GM23338 (cell line): ENCODE measurements around the gene FOXN1. TPM values are rescaled to one million over a fixed set of nuclear protein-coding genes. Genes with fewer than 3 reads are reported as not detected.

Experiments used
- ATAC-seq: fragments of 200-7000 bp; cut with Tn5 transposase; 3 replicates; pipeline ENCODE4 v1.9.1; 2020
- DNase-seq: peaks from one replicate; pipeline ENCODE4 v3.0.0-alpha.2; 2015; ENCODE audit warnings: low spot score
- H2AFZ ChIP-seq: fragments of 200-600 bp; sonication (generic); 2 replicates; pipeline ENCODE4 v1.8.0; 2016; ENCODE audit warnings: antibody characterized with exemption, mild to moderate bottlenecking, moderate library complexity
- H3F3A ChIP-seq: fragments of 200-600 bp; sonication (generic); replicated peaks from 2 replicates; pipeline ENCODE4 v1.8.0; 2017; ENCODE audit warnings: antibody characterized with exemption, mixed run types, low read depth
- H3K27ac ChIP-seq: fragments of 200-600 bp; sonication (generic); 2 replicates; pipeline ENCODE4 v1.6.1; 2016; ENCODE audit warnings: low read depth
- H3K27me3 ChIP-seq: fragments of 200-600 bp; sonication (generic); 2 replicates; pipeline ENCODE4 v1.8.0; 2016; ENCODE audit warnings: mild to moderate bottlenecking, mixed run types, moderate library complexity; ENCODE audit not compliant: insufficient read depth
- H3K36me3 ChIP-seq: fragments of 200-600 bp; sonication (generic); 2 replicates; pipeline ENCODE4 v1.8.0; 2016; ENCODE audit warnings: mild to moderate bottlenecking; ENCODE audit not compliant: insufficient read depth
- H3K4me1 ChIP-seq: fragments of 200-600 bp; sonication (generic); 2 replicates; pipeline ENCODE4 v1.8.0; 2016; ENCODE audit warnings: mild to moderate bottlenecking, moderate library complexity; ENCODE audit not compliant: insufficient read depth
- H3K4me2 ChIP-seq: fragments of 200-600 bp; sonication (generic); 2 replicates; pipeline ENCODE4 v1.7.1; 2017; ENCODE audit warnings: mixed run types
- H3K4me3 ChIP-seq: fragments of 200-600 bp; sonication (generic); 2 replicates; pipeline ENCODE4 v1.6.1; 2016; ENCODE audit warnings: mixed run types
- H3K79me2 ChIP-seq: fragments of 200-600 bp; sonication (generic); replicated peaks from 2 replicates; pipeline ENCODE4 v1.8.0; 2017; ENCODE audit warnings: mild to moderate bottlenecking; ENCODE audit not compliant: insufficient read depth
- H3K9me2 ChIP-seq: fragments of 200-600 bp; sonication (generic); 2 replicates; pipeline ENCODE4 v1.8.0; 2017; ENCODE audit not compliant: insufficient read depth
- H4K20me1 ChIP-seq: fragments of 200-600 bp; sonication (generic); replicated peaks from 2 replicates; pipeline ENCODE4 v1.8.0; 2017; ENCODE audit warnings: mild to moderate bottlenecking; ENCODE audit not compliant: insufficient read depth
- H3K27ac Mint-ChIP-seq: 2 replicates; pipeline ENCODE4 v1.8.0; 2020; ENCODE audit warnings: inconsistent platforms, mild to moderate bottlenecking, moderate library complexity, mixed read lengths
- H3K27me3 Mint-ChIP-seq: 3 replicates; pipeline ENCODE4 v1.8.0; 2022; ENCODE audit warnings: low read depth, mild to moderate bottlenecking, moderate library complexity, mixed read lengths, inconsistent platforms; ENCODE audit not compliant: insufficient read depth, poor library complexity
- H3K36me3 Mint-ChIP-seq: 3 replicates; pipeline ENCODE4 v1.8.0; 2021; ENCODE audit warnings: low read depth, mild to moderate bottlenecking, inconsistent platforms, moderate library complexity, mixed read lengths
- H3K4me1 Mint-ChIP-seq: 3 replicates; pipeline ENCODE4 v1.8.0; 2020; ENCODE audit warnings: mild to moderate bottlenecking, inconsistent platforms, mixed read lengths
- H3K4me3 Mint-ChIP-seq: 3 replicates; pipeline ENCODE4 v1.8.0; 2021; ENCODE audit warnings: moderate library complexity, mild to moderate bottlenecking, inconsistent platforms, mixed read lengths
- H3K9me3 Mint-ChIP-seq: 3 replicates; pipeline ENCODE4 v1.8.0; 2020; ENCODE audit warnings: moderate library complexity, mild to moderate bottlenecking, inconsistent platforms, mixed read lengths
- CREB1 ChIP-seq: fragments of 250-450 bp; sonication (Bioruptor Pico); IDR thresholded peaks from 2 replicates; pipeline ENCODE4 v1.5.0; 2020; ENCODE audit warnings: low read depth, mild to moderate bottlenecking, moderate library complexity
- ETS1 ChIP-seq: IDR thresholded peaks from 2 replicates; pipeline ENCODE4 v1.6.1; 2016; ENCODE audit warnings: antibody characterized with exemption
- EZH2 ChIP-seq: fragments of 200-600 bp; sonication (generic); IDR thresholded peaks from one replicate; pipeline ENCODE4 v1.8.0; 2017; ENCODE audit warnings: antibody characterized with exemption, mild to moderate bottlenecking, low read depth; ENCODE audit not compliant: unreplicated experiment
- EZH2phosphoT487 ChIP-seq: fragments of 200-600 bp; sonication (generic); IDR thresholded peaks from one replicate; pipeline ENCODE4 v1.8.1; 2018; ENCODE audit warnings: antibody characterized with exemption; ENCODE audit not compliant: unreplicated experiment
- JUNB ChIP-seq: IDR thresholded peaks from one replicate; pipeline ENCODE4 v1.6.1; 2016; ENCODE audit warnings: antibody characterized with exemption; ENCODE audit not compliant: unreplicated experiment
- NANOG ChIP-seq: IDR thresholded peaks from 2 replicates; pipeline ENCODE4 v1.6.1; 2016; ENCODE audit warnings: antibody characterized with exemption, borderline replicate concordance
- REST ChIP-seq: IDR thresholded peaks from one replicate; pipeline ENCODE4 v1.6.1; 2018; ENCODE audit warnings: antibody characterized with exemption; ENCODE audit not compliant: unreplicated experiment
- STAT1 ChIP-seq: IDR thresholded peaks from one replicate; pipeline ENCODE4 v1.6.1; 2016; ENCODE audit warnings: antibody characterized with exemption; ENCODE audit not compliant: unreplicated experiment
- ZNF114 ChIP-seq: fragments of 250-450 bp; sonication (Bioruptor Pico); IDR thresholded peaks from 2 replicates; pipeline ENCODE4 v1.5.0; 2020; ENCODE audit warnings: mild to moderate bottlenecking, moderate library complexity
- ZNF331 ChIP-seq: fragments of 250-450 bp; sonication (Bioruptor Pico); IDR thresholded peaks from 2 replicates; pipeline ENCODE4 v1.5.0; 2020; ENCODE audit warnings: low read depth, mild to moderate bottlenecking, moderate library complexity
- polyA plus RNA-seq: library from polyadenylated mRNA; unstranded; fragments of >200 nt; fragmentation: Nextera tagmentation; extraction: Ambion mirVana; gene quantifications from 2 replicates; pipeline ENCODE4 v1.2.1, GENCODE V29; 2016
- total RNA-seq: library from RNA; depleted of rRNA; stranded (reverse); fragments of >200 nt; shearing (Covaris generic); gene quantifications from 2 replicates; pipeline ENCODE4 v1.2.3, GENCODE V29; 2014
- TF ChIP-seq, protein P1 (sequence below), 2 experiments: fragments of 200-600 bp in 1 of 2; sonication (generic) in 1 of 2; conservative IDR thresholded peaks; 2 replicates each; pipeline versions ENCODE4 v1.5.1 to v1.6.1; 2016 to 2017; ENCODE audit warnings: antibody characterized with exemption in 2 of 2, low read depth in 2 of 2, mild to moderate bottlenecking in 2 of 2, moderate library complexity in 1 of 2

Gene FOXN1
- total and polyA plus RNA-seq, 2 experiments from 2014 or later: not detected

- Histone ChIP-seq H3K4me1 (no peaks in the 10 kb centered on the region), H3F3A (no peaks in the 10 kb centered on the region), H3K79me2 (no peaks in the 10 kb centered on the region), H3K36me3 (no peaks in the 10 kb centered on the region), H4K20me1 (no peaks in the 10 kb centered on the region), H3K27me3 (no peaks in the 10 kb centered on the region), H3K4me2 (no peak overlapping the region), H3K27ac (no peak overlapping the region), H2AFZ (no peak overlapping the region), H3K9me2 (no peaks in the 10 kb centered on the region), H3K4me3 (no peak overlapping the region)
- Mint-ChIP-seq H3K36me3 (no peaks in the 10 kb centered on the region), H3K27me3 (peaks cover 13% of the 10 kb centered on the region), H3K9me3 (no peaks in the 10 kb centered on the region), H3K27ac (no peak overlapping the region), H3K4me3 (no peak overlapping the region), H3K4me1 (peaks cover 6% of the 10 kb centered on the region)
- no peak for TF ChIP-seq ETS1
- TF ChIP-seq, protein P1, sequence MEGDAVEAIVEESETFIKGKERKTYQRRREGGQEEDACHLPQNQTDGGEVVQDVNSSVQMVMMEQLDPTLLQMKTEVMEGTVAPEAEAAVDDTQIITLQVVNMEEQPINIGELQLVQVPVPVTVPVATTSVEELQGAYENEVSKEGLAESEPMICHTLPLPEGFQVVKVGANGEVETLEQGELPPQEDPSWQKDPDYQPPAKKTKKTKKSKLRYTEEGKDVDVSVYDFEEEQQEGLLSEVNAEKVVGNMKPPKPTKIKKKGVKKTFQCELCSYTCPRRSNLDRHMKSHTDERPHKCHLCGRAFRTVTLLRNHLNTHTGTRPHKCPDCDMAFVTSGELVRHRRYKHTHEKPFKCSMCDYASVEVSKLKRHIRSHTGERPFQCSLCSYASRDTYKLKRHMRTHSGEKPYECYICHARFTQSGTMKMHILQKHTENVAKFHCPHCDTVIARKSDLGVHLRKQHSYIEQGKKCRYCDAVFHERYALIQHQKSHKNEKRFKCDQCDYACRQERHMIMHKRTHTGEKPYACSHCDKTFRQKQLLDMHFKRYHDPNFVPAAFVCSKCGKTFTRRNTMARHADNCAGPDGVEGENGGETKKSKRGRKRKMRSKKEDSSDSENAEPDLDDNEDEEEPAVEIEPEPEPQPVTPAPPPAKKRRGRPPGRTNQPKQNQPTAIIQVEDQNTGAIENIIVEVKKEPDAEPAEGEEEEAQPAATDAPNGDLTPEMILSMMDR (conservative IDR thresholded peaks at IDR 0.05; ENCODE audit: low read depth in 2 of 2): no peak
- DNase-seq (no peak), ATAC-seq (no peak)
Observed at GRCh38 chr17:28475151-28475900, 30.8 kb upstream of the FOXN1 start.

DNA sequence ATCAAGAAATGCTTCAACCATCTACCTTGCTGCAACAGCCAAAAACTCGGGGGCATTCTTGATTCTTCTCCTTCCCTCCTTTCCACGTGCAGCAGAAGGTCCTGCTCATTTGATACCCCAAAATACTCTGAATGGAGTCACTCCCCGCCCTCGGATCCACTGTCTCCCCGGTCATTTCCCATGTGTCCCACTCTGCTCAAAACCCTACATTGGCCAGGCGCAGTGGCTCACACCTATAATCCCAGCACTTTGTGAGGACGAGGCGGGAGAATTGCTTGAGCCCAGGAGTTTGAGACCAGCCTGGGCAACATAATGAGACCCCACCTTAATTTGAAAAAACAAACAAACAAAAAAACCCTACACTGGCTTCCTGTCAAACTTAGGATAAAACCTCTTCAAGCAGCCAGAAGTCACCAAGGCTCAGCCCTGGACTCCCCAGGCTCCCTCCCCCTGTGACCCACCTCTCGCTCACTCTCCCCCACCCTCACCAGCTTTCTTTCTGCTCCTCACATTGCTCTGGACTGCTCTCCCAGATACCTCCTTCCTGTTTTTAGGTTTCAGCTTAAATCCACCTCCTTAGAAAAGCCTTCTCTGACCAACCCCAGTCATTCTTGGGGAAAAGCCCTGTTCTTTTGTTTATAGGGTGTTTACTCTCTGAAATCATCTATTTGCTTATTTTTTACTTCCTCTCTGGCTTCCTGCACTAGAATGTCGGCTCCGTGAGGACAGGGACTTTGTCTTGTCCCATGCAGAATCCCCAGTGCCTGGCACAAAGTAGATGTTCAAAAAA lies 29.9 kb upstream of the FOXN1 start:
- Histone ChIP-seq H3K36me3 (no peaks in the 10 kb centered on the region), H2AFZ (0 out of 2 replicates have a peak overlapping the region, but pooled peaks have one; percentile 23), H3K4me3 (no peak overlapping the region), H3K27me3 (no peaks in the 10 kb centered on the region), H3K9me2 (no peaks in the 10 kb centered on the region), H3K4me1 (0 out of 2 replicates have a peak, but pooled peaks cover 5% of the 10 kb centered on the region), H4K20me1 (no peaks in the 10 kb centered on the region), H3F3A (0 out of 2 replicates have a peak, but pooled peaks cover 2% of the 10 kb centered on the region), H3K79me2 (no peaks in the 10 kb centered on the region), H3K4me2 (no peak overlapping the region), H3K27ac (no peak overlapping the region)
- H3K9me3 Mint-ChIP-seq: no peaks in the 10 kb centered on the region; the same call in 2 of the 3 replicates
- no peak overlapping the region for H3K4me3 Mint-ChIP-seq
- H3K36me3 Mint-ChIP-seq: no peaks in the 10 kb centered on the region
- H3K4me1 Mint-ChIP-seq: peaks cover 7% of the 10 kb centered on the region; the same call in 2 of the 3 replicates
- DNase-seq (no peak), ATAC-seq (no peak)
- peaks cover 10% of the 10 kb centered on the region for H3K27me3 Mint-ChIP-seq
- H3K27ac Mint-ChIP-seq: no peak overlapping the region
- TF ChIP-seq ZNF114 (CRISPR knock-in tag) (no peak), JUNB (no peak), EZH2 (no peak), STAT1 (no peak), EZH2phosphoT487 (no peak), NANOG (no peak), ETS1 (no peak), REST (no peak), CREB1 (no peak), ZNF331 (CRISPR knock-in tag) (no peak)
- TF ChIP-seq, protein P1 (conservative IDR thresholded peaks at IDR 0.05; ENCODE audit: low read depth in 2 of 2): no peak
